Measurements from ENCODE around the gene HIVEP3.

The HIVEP3 gene

DNA sequence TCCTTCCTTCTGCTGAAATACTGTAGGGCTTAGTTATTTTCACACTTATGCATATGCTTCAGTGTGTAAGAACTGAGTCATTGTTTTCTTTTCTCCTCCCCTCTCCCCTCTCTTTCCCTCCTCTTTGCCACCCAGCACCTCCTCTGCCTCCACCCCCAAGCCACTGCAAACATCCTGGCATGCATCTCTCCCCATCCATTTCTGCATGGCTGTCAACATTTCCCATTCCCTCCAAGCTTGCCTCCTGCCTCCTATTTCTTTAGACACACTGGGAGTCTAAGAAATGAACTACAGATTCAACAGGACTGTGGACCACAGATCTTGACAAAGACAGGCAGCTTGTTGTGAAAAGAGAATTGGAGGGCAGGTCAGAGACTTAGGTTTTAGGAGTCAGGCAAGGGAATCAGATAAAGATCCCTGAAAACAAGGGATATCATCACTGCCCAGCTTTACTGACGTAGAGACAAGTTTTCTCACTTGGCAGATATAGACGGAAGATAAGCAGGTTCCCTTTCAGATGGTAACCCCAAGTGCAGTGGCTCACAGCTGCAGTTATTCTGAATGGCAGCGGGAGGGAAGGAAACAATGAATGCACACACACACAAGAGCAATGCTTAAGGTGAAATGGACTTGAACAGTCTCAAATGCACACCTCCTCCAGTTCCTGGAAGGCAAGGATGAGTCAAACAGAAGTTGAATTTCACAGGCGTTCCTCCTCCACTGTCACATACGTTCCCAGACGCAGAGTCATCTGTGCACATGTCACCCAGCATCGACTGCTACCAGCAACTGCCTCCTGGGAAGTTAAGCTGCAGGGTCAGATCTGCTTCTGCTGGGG is 56.1 kb downstream of the HIVEP3 start:
- Histone ChIP-seq H3K36me3 (ENCODE audit: control insufficient read depth, insufficient read depth, low read length) (no peaks in the 10 kb centered on the region), H3K27me3 (ENCODE audit: control insufficient read depth, insufficient read depth, low read length) (no peaks in the 10 kb centered on the region), H3K4me1 (ENCODE audit: control insufficient read depth, insufficient read depth, low read length) (no peaks in the 10 kb centered on the region), H3K9ac (ENCODE audit: low read length) (no peak overlapping the region), H3K4me3 (ENCODE audit: low read length) (no peak overlapping the region), H3K9me3 (ENCODE audit: control insufficient read depth, low read length) (no peaks in the 10 kb centered on the region)

DNA sequence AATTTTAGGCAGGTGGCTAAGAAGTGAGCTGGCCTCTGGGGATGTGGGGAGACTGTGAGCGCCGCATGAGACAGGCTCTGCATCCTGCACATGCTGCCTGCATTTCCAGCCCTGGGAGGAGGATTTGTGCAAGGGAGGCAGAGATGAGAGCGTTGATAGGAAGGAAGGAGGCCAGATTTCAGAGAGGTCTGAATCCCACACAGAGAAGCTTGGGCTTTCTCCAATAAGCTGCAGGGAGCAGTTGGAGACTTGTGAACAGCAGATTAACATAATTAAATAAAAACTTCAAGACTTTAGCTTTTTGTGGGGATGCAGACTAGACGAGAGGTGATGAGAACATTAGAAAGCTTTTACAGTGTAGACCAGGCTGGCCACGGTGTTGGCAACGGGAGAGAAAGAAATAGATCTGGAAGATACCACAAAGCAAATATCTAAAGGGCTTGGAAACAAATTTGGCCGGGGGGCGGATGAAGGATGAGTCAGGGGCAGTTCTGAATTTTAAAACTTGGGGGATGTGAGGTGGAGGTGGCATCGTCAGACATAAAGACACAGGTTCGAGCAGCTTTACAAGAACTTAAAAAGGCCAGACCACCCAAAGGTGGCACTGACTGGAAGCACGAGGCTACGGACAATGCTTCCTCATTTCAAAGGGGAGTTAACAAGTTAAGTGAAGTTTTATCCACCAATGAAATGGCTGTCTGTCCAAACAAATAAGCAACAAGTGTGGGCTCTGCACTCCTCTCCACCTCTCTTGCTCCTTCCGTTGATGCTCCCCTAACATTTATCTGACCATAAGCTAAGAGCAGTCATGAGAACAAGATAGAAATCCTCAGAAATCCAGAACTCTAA is 57.0 kb downstream of the HIVEP3 start:
- Histone ChIP-seq H3K4me1 (ENCODE audit: control insufficient read depth, insufficient read depth, low read length) (no peaks in the 10 kb centered on the region), H3K27me3 (ENCODE audit: control insufficient read depth, insufficient read depth, low read length) (no peaks in the 10 kb centered on the region), H3K9me3 (ENCODE audit: control insufficient read depth, low read length) (no peaks in the 10 kb centered on the region), H3K4me3 (ENCODE audit: low read length) (no peak overlapping the region), H3K9ac (ENCODE audit: low read length) (no peak overlapping the region), H3K36me3 (ENCODE audit: control insufficient read depth, insufficient read depth, low read length) (no peaks in the 10 kb centered on the region)

DNA sequence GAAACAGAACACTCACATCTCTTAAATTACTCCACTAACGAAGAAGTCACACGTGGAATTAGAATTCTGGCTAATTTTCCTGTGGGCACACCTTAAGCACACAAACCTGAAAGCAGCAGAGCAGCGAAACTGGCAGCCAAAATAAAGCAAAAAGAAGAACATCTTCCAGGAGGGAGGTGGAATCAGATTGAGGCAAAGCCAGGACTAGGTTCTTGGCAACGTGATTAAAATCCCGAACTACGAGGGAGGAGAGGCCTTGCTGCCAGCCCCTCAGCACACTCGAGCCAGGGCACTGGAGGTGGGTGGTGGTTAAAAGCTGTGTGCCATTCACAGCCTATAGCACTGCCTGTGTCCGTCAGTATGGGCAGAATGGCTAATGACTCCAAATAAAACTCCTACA is 58.0 kb downstream of the HIVEP3 start:
- no peaks in the 10 kb centered on the region for H3K9me3 ChIP-seq (ENCODE audit: control insufficient read depth, low read length)

DNA sequence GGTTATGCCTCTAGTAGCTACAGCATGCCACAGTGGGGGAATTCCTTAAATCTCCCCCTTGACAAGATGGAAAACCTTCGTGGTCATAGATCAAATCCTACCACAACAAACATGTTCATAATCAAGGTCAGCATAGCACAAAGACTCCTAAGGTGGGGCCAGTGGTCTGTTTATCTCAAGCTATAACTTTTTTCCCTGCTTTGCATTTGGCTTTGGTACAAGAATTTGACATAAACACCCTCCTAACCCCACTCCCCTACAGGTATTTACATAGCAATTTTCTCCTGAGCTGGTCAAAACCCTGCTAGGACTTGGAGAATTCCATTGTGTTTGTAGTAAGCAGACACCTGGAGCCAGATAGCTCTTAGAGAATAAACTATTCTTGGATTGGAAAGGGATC is 58.5 kb downstream of the HIVEP3 start:
- no peaks in the 10 kb centered on the region for H3K36me3 ChIP-seq (ENCODE audit: control insufficient read depth, insufficient read depth, low read length)
- H3K9ac ChIP-seq (ENCODE audit: low read length): no peak overlapping the region
- H3K4me1 ChIP-seq (ENCODE audit: control insufficient read depth, insufficient read depth, low read length): no peaks in the 10 kb centered on the region
- H3K9me3 ChIP-seq (ENCODE audit: control insufficient read depth, low read length): no peaks in the 10 kb centered on the region
- H3K4me3 ChIP-seq (ENCODE audit: low read length): no peak overlapping the region
- H3K27me3 ChIP-seq (ENCODE audit: control insufficient read depth, insufficient read depth, low read length): no peaks in the 10 kb centered on the region

More for the DNA sequence above, 58.0 kb downstream of the HIVEP3 start:
- Histone ChIP-seq H3K9ac (ENCODE audit: low read length) (no peak overlapping the region), H3K27me3 (ENCODE audit: control insufficient read depth, insufficient read depth, low read length) (no peaks in the 10 kb centered on the region), H3K36me3 (ENCODE audit: control insufficient read depth, insufficient read depth, low read length) (no peaks in the 10 kb centered on the region), H3K4me1 (ENCODE audit: control insufficient read depth, insufficient read depth, low read length) (no peaks in the 10 kb centered on the region), H3K4me3 (ENCODE audit: low read length) (no peak overlapping the region)

DNA sequence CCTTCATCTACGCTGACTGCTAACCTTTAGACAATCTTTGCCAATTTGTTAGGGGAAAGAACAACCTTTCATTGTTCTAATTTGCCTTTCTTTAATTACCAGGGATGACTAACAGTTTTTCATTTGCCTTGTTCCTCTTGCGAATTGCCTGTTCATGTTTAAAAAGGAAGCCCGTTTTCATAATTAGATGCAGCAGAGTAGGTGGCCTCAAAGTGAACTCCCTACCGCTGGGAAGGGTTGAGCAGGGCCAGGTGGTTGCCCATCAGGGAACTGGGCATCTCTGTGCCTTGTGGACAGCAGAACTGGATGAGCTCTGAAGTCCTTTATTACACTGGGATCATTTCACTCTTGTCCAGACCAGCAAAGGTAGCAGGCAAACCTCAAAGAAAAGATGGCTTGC is 59.0 kb downstream of the HIVEP3 start:
- Histone ChIP-seq H3K27me3 (ENCODE audit: control insufficient read depth, insufficient read depth, low read length) (no peaks in the 10 kb centered on the region), H3K9me3 (ENCODE audit: control insufficient read depth, low read length) (no peaks in the 10 kb centered on the region), H3K4me1 (ENCODE audit: control insufficient read depth, insufficient read depth, low read length) (no peaks in the 10 kb centered on the region), H3K4me3 (ENCODE audit: low read length) (no peak overlapping the region), H3K9ac (ENCODE audit: low read length) (no peak overlapping the region), H3K36me3 (ENCODE audit: control insufficient read depth, insufficient read depth, low read length) (no peaks in the 10 kb centered on the region)

DNA sequence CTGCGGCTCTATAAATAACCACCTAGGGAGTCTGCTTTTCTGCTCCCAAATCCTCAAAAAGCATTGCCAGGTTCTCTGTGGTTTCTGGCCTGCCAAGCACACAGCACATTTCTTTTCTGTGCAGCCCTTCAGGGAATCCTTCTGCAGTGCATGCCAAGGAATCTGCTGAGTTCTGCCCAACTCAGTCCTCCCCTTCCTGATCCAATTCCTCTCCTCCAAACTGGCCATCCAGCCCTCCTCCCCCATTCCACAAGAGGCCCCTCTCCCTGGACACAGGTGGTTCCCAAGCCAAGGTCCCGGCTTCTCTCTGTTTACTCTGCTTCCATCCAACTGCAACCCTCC is 61.8 kb downstream of the HIVEP3 start:
- Histone ChIP-seq H3K4me1 (ENCODE audit: control insufficient read depth, insufficient read depth, low read length) (no peaks in the 10 kb centered on the region), H3K9ac (ENCODE audit: low read length) (no peak overlapping the region), H3K4me3 (ENCODE audit: low read length) (no peak overlapping the region), H3K27me3 (ENCODE audit: control insufficient read depth, insufficient read depth, low read length) (no peaks in the 10 kb centered on the region), H3K9me3 (ENCODE audit: control insufficient read depth, low read length) (no peaks in the 10 kb centered on the region), H3K36me3 (ENCODE audit: control insufficient read depth, insufficient read depth, low read length) (no peaks in the 10 kb centered on the region)

DNA sequence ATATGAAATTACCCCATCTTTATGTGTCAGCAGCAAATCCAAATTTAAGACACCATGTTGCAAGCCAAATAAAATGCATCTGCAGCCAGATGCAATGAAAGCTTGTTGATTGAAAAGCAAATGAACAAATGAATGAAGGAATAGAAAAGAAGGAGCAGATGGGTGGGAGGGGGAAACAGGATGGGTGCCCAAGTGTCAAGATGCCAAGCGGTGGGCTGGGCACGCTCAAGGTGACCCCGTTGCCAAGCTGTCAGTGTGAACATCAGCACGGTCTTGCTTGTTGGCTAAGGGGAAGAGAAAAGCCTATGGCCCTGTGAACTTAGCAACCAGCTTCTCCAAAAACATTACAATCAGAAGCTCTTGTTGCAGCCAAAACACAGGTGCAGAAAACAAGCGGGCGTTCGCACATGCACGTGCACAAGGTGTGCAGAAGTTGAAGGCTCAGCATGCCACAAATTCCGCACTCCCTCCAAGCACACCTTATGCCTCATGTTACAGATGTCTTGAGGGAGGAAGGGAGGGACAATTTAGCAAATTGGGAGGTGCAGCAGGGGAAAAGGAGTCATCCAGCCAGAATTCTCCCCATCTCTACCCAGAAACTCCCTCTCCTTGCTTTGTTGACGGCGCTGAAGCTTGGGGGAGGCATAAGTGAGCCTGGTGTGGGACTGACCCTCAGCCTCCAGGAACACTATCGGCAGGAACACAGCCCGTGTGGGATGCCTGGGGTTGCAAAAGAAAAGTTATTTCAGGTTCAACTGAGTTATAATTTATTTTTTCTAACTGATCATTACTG is 62.4 kb downstream of the HIVEP3 start:
- no peaks in the 10 kb centered on the region for H3K36me3 ChIP-seq (ENCODE audit: control insufficient read depth, insufficient read depth, low read length)
- H3K9me3 ChIP-seq (ENCODE audit: control insufficient read depth, low read length): no peaks in the 10 kb centered on the region
- no peak overlapping the region for H3K9ac ChIP-seq (ENCODE audit: low read length)
- H3K27me3 ChIP-seq (ENCODE audit: control insufficient read depth, insufficient read depth, low read length): no peaks in the 10 kb centered on the region
- H3K4me3 ChIP-seq (ENCODE audit: low read length): no peak overlapping the region
- no peaks in the 10 kb centered on the region for H3K4me1 ChIP-seq (ENCODE audit: control insufficient read depth, insufficient read depth, low read length)

- H3K4me3 ChIP-seq (ENCODE audit: low read length): no peak overlapping the region
- no peaks in the 10 kb centered on the region for H3K36me3 ChIP-seq (ENCODE audit: control insufficient read depth, insufficient read depth, low read length)
- no peak overlapping the region for H3K9ac ChIP-seq (ENCODE audit: low read length)
- no peaks in the 10 kb centered on the region for H3K9me3 ChIP-seq (ENCODE audit: control insufficient read depth, low read length)
- no peaks in the 10 kb centered on the region for H3K4me1 ChIP-seq (ENCODE audit: control insufficient read depth, insufficient read depth, low read length)
- no peaks in the 10 kb centered on the region for H3K27me3 ChIP-seq (ENCODE audit: control insufficient read depth, insufficient read depth, low read length)
Measured at GRCh38 chr1:41855713-41856112, 63.0 kb downstream of the HIVEP3 start.

GRCh38 chr1:41853907-41854306 is 64.8 kb downstream of the HIVEP3 start:
- no peaks in the 10 kb centered on the region for H3K27me3 ChIP-seq (ENCODE audit: control insufficient read depth, insufficient read depth, low read length)
- H3K9ac ChIP-seq (ENCODE audit: low read length): no peak overlapping the region
- no peaks in the 10 kb centered on the region for H3K9me3 ChIP-seq (ENCODE audit: control insufficient read depth, low read length)
- H3K4me1 ChIP-seq (ENCODE audit: control insufficient read depth, insufficient read depth, low read length): no peaks in the 10 kb centered on the region
- no peak overlapping the region for H3K4me3 ChIP-seq (ENCODE audit: low read length)
- H3K36me3 ChIP-seq (ENCODE audit: control insufficient read depth, insufficient read depth, low read length): no peaks in the 10 kb centered on the region

DNA sequence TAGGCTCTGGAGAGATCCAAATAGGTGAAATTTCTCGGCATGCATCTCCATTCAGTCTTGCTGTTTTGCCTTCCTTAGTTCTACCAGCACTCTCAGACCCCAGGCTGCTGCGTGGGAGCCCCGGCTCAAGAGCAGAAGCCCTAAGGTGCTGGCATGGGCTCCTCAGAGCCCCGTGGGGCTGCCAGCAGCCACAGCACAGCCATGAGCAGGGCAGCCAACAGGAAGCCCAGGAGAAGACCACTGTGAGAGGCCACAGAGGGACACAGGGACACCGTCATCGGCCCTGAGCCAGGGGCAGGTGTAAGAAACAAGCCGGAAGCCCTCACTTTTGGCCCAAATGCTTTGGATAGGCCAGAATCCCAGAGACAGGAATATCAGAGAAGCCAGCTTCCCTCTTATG is 66.6 kb downstream of the HIVEP3 start:
- Histone ChIP-seq H3K36me3 (ENCODE audit: control insufficient read depth, insufficient read depth, low read length) (no peaks in the 10 kb centered on the region), H3K4me3 (ENCODE audit: low read length) (no peak overlapping the region), H3K27me3 (ENCODE audit: control insufficient read depth, insufficient read depth, low read length) (no peaks in the 10 kb centered on the region), H3K4me1 (ENCODE audit: control insufficient read depth, insufficient read depth, low read length) (no peaks in the 10 kb centered on the region), H3K9ac (ENCODE audit: low read length) (no peak overlapping the region), H3K9me3 (ENCODE audit: control insufficient read depth, low read length) (no peaks in the 10 kb centered on the region)

- Histone ChIP-seq H3K27me3 (ENCODE audit: control insufficient read depth, insufficient read depth, low read length) (no peaks in the 10 kb centered on the region), H3K36me3 (ENCODE audit: control insufficient read depth, insufficient read depth, low read length) (no peaks in the 10 kb centered on the region), H3K9me3 (ENCODE audit: control insufficient read depth, low read length) (no peaks in the 10 kb centered on the region), H3K4me3 (ENCODE audit: low read length) (no peak overlapping the region), H3K9ac (ENCODE audit: low read length) (no peak overlapping the region), H3K4me1 (ENCODE audit: control insufficient read depth, insufficient read depth, low read length) (no peaks in the 10 kb centered on the region)
Measured at GRCh38 chr1:41851589-41851988, 67.1 kb downstream of the HIVEP3 start.

DNA sequence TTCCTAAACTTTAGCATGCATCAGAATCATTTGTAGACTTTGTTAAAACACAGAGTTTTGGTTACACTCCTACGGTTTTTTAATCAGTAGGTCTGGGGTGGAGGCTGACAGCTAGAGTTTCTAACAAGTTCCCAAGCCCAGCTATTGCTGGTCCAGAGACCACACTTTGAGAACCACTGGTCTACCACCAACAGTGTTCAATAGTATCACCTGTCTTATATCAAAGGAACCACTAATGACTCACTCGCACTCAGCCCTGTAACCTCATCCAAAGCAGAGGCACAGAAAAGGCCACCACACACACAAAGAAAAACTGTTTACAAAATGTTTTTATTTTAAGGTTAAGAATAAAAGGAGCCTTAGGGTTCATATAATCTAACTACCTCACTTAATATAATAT is 68.7 kb downstream of the HIVEP3 start:
- Histone ChIP-seq H3K4me1 (ENCODE audit: control insufficient read depth, insufficient read depth, low read length) (no peaks in the 10 kb centered on the region), H3K9me3 (ENCODE audit: control insufficient read depth, low read length) (no peaks in the 10 kb centered on the region), H3K27me3 (ENCODE audit: control insufficient read depth, insufficient read depth, low read length) (no peaks in the 10 kb centered on the region), H3K9ac (ENCODE audit: low read length) (no peak overlapping the region), H3K36me3 (ENCODE audit: control insufficient read depth, insufficient read depth, low read length) (no peaks in the 10 kb centered on the region), H3K4me3 (ENCODE audit: low read length) (no peak overlapping the region)

All from mucosa of stomach (tissue), 1 donor.